ENCODE results near the gene ME1.

DNA sequence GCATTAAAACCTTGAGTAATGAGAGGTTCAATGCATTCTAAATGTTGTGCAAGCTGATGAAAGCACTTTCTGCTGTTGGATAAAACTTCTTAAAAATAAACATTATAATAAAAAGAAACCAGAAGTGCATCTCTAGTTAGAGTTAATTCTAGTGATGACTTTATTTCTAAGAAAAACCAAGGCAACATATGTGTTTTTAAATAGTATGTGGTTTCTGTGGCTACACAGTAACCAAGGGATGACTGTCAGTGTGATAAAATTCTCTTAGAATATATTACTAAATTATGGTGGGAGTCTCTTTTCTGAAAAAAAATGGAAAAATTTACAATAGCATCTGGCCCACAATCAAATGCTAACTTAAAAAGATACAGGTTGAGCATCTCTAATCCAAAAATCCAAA lies 117.0 kb downstream of the ME1 start:
- TF ChIP-seq, protein P1, sequence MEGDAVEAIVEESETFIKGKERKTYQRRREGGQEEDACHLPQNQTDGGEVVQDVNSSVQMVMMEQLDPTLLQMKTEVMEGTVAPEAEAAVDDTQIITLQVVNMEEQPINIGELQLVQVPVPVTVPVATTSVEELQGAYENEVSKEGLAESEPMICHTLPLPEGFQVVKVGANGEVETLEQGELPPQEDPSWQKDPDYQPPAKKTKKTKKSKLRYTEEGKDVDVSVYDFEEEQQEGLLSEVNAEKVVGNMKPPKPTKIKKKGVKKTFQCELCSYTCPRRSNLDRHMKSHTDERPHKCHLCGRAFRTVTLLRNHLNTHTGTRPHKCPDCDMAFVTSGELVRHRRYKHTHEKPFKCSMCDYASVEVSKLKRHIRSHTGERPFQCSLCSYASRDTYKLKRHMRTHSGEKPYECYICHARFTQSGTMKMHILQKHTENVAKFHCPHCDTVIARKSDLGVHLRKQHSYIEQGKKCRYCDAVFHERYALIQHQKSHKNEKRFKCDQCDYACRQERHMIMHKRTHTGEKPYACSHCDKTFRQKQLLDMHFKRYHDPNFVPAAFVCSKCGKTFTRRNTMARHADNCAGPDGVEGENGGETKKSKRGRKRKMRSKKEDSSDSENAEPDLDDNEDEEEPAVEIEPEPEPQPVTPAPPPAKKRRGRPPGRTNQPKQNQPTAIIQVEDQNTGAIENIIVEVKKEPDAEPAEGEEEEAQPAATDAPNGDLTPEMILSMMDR (conservative IDR thresholded peaks at IDR 0.05; ENCODE audit: low read length), result no peak
- TF ChIP-seq EZH2phosphoT487 (IDR thresholded peaks at IDR 0.05; ENCODE audit: borderline replicate concordance), result no peak
